GM21737 (cell line): ENCODE results near the gene RCN2.

Experiments used
- ATAC-seq: cut with Tn5 transposase; IDR thresholded peaks from one replicate; pipeline ENCODE4 v1.9.1; 2021; ENCODE audit warnings: mild to moderate bottlenecking, moderate library complexity; ENCODE audit not compliant: unreplicated experiment

The RCN2 gene

GRCh38 chr15:76993114-76993725, 61.7 kb downstream of the RCN2 start:
- ATAC-seq = no peak

GRCh38 chr15:76994001-76994400, 62.5 kb downstream of the RCN2 start:
- ATAC-seq = no peak

GRCh38 chr15:76994496-76994895, 62.9 kb downstream of the RCN2 start:
- no peak for ATAC-seq

- peak; percentile 61 for ATAC-seq
Observed at GRCh38 chr15:76994971-76995945, 63.7 kb downstream of the RCN2 start, which contains the start of gene PSTPIP1. Gene PSTPIP1, plus strand, starts transcription at chr15:76995126. Its CDS starts 448 bp downstream, at chr15:76995574.

GRCh38 chr15:76996076-76996525, 64.6 kb downstream of the RCN2 start:
- ATAC-seq = no peak

DNA sequence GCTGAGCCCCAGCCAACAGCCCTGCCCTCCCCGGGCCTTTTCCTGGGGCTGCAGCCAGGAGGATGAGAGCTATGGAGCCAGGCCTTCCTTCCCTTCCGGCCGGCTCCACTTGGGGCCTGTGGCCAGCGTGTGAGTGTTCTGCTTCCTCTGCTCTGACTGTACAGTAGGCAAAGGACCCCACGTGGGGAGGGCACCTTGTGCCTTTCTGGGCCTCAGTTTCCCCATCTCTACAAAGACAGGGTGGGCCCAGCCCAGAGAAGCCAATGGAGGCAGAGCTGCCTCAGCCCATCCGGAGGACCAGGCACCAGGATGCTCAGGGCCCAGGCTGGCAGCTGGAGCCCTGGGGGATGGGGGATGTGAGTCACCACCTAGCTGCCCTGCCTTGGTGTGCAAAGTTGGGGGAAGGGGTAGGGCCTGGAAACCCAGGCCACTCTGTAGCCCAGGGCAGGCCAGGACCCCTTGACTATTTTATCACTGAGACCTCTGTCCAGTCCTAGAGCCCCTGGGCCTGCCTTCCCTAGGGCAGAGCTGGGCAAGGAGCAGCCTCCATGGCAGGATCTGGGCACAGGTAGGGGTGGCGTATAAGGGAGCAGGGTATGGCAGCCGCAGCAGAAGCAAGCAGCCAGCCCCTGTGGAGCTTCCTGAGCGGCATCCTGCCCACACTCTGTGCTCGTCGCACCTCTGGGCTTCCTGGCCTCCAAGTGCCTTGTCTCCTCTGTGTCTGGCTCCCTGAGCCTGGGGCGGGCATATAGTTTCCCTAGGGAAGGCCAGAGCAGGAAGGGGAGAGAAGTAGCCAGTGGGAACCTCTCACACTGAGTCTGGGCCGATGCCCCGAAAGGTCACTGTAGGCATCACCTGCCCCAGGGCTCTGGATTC, 65.2 kb downstream of the RCN2 start:
- no peak for ATAC-seq

DNA sequence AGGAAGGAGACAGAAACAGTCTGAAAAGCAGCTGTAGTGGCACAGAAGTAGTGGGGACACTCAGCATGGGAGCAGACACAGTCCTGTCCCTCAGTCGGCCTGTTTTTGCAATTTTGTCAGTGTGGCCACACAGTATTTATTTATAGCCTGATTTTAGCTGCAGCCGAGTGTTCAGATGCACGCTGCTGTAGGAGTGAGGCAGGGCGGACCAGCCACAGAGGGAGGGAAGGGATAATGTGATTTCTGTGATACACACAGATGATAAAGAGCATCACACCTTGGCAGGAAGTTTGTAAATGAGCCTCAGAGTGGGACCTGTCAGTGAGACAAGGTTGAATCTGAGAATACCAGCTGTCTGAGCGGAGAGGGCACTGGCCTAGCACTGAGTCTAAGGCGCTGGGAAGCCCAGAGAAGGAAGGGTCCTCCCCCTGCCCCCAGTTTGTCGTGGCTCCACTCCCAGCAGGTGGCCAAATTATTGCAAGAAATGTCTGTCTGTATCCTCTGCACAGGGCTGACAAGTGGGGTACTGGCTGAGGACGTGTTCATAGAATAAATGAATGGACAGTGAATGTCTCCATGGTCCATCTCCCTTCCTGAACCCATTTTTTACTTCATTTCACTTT, 67.2 kb downstream of the RCN2 start:
- ATAC-seq = no peak

- no peak for ATAC-seq
Observed at GRCh38 chr15:76999996-77000395, 68.4 kb downstream of the RCN2 start.

DNA sequence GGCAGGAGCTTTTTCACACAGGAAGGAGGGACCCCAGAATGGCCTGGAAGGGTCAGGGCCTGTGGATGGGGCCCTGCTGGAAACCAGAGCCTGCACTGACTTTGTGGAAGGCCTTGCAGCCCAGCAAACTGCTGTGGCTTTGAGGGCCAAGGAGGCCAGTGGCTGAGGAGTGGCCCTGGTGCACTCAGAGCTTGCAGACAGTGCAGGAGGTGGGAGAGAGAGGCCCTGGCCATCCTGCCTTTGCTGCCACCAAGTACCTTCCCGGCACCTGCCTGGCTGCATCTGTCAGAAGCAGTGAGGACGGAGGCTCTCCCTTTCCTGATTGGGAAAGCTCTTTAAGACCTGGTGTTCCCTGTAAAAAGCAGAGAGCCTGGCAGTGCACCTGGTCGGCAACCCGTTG, 69.8 kb downstream of the RCN2 start:
- ATAC-seq = no peak

DNA sequence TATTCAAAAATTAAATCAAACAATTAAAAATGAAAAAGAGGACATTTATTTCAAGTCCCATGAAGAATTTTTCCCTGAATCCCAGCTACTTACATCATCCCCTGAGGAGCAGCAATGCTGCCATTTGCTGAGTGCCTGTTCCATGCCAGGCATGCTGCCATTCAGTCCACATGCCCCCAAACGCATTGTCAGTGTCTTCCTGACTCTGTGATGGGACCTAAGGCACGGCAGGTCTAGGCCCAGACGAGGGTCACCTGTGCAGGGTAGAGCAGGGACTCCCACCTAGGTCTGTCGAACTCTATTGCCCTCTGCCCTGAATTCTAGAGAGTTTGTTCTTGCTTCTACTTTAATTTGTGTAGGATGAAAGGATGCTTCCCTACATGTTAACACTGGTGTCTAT, 70.4 kb downstream of the RCN2 start:
- no peak for ATAC-seq

GRCh38 chr15:77002436-77002835, 70.9 kb downstream of the RCN2 start:
- ATAC-seq = no peak

GRCh38 chr15:77002954-77003912, 71.7 kb downstream of the RCN2 start:
- ATAC-seq = peak; percentile 59
